ENCODE data around the gene NLRP3. TPM values are rescaled to one million over a fixed set of nuclear protein-coding genes. Genes with fewer than 3 reads are reported as not detected.
"Not testable (repeated sequence)": the region's sequence is repeated elsewhere in the genome, so short reads cannot be mapped to it uniquely, and the experiment has no call there.

The NLRP3 gene
- total RNA-seq, result 1 to 10 TPM; 3.0 to 3.1 TPM
- long read RNA-seq, donor 1, full-length matches to known transcripts, result 1 of 1 reads
- long read RNA-seq, donor 1, partial matches to known transcripts, result 0 of 1 reads
- long read RNA-seq, donor 1, other reads (novel, unspliced or antisense), result 0 of 1 reads
- long read RNA-seq, donor 2, result 0 reads

DNA sequence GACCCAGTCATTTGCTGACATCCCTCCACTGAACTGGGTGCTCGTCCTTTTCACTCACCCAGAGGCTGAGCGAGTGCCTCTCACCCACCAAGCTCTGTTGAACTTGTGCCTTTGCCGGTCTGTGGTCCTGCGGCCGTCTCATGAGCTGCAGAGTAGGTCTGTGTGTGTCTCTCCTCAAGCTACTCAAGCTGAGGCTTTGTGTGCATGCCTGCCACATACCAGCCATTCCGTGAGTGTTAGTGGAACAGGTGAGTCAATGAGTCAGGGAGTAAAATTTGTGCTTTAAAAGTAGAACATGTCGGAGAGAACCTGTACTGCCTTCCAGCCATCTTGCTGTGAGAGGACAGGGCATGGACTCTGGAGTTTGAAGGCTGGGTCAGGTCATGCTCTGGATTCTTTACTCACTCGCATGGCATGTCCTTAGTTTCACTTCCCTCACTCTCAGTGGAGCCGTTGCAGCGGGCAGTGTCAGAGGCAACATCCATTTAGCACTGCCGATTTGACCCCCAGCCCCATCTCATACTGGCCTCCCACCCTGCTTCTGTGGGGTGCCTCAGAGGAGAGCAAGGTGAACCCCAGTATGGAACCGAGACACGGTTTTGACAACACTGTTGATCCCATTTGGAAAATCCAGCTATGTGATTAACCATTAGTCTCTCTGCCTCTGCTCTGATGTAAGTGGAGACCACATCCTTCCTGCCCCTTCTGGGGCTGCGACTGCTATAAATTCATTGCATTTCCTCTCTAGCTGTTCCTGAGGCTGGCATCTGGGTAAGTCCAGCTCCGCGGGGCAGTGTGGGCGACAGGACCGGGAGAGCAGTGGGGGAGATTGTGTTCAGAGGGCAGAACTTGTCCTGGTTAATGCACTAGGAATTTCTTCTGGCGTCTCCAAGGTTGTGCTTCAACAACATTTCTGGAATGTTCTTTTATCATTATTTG lies at the start of gene NLRP3:
NLRP3 (plus strand) TSS at position 751 of the 939 bp plus-strand sequence. CDS start 2,628 bp downstream, outside the sequence.
- DNase-seq (ENCODE audit: low spot score), result no peak
- intact Hi-C loops (cut with DNase I), result no loop called here

DNA sequence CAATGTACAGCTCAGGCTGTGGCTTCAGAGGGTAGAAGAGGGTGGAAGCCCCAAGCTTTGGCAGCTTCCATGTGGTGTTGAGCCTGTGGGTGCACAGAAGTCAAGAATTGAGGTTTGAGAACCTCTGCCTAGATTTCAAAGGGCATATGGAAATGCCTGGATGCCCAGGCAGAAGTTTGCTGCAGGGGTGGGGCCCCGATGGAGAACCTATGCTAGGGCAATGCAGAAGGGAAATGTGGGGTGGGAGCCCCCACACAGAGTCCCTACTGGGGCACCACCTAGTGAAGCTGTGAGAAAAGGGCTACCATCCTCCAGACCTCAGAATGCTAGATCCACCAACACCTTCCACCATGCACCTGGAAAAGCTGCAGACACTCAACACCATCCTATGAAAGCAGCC lies 49.6 kb upstream of the NLRP3 start:
- peak; percentile 42 for DNase-seq (ENCODE audit: low spot score)
- intact Hi-C loops (cut with DNase I), result not testable (repeated sequence)

DNA sequence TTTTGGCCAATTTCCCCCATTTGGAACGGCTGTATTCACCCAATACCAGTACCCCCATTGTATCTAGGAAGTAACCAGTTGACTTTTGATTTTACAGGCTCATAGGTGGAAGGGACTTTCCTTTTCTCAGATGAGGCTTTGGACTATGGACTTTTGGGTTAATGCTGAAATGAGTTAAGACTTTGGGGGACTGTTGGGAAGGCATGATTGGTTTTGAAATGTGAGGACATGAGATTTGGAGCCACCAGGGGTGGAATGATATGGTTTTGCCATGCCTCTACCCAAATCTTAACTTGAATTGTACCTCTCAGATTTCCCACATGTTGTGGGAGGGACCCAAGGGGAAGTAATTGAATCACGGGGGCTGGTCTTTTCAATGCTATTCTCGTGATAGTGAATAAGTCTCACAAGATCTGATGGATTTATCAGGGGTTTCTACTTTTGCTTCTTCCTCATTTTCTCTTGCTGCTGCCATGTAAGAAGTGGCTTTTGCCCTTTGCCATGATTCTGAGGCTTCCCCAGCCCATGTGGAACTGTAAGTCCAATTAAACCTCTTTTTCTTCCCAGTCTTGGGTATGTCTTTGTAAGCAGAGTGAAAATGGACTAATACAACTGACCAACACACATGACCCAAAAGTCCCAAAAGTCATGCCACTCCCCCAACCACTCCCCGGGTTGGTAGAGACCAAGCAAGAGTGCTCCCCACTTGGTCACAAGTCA lies 48.9 kb upstream of the NLRP3 start:
- intact Hi-C loops (cut with DNase I), result no loop called here
- no peak for DNase-seq (ENCODE audit: low spot score)

DNA sequence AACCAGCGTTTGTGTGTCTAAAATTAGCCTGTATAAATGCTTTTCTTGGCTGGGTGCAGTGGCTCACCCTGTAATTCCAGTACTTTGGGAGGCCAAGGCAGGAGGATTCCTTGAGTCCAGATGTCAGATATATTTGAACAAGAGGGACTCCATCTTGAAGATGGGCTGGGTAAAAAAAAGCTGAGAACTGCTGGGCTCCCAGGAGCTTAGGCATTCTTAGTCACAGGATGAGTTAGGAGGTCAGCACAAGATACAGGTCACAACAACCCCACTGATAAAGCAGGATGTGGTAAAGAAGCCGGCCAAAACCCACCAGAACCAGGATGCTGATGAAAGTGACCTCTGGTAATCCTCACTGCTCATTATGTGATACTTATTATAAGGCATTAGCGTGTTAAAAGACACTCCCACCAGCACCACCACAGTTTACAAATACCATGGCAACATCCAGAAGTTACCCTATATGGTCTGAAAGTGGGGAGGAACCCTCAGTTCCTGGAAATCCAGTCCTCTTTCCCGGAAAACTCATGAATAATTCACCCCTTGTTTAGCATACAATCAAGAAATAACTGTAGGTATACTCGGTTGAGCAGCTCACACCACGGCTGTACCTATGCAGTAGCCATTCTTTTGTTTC lies 48.1 kb upstream of the NLRP3 start:
- intact Hi-C loops (cut with DNase I), result no loop called here
- no peak for DNase-seq (ENCODE audit: low spot score)

DNA sequence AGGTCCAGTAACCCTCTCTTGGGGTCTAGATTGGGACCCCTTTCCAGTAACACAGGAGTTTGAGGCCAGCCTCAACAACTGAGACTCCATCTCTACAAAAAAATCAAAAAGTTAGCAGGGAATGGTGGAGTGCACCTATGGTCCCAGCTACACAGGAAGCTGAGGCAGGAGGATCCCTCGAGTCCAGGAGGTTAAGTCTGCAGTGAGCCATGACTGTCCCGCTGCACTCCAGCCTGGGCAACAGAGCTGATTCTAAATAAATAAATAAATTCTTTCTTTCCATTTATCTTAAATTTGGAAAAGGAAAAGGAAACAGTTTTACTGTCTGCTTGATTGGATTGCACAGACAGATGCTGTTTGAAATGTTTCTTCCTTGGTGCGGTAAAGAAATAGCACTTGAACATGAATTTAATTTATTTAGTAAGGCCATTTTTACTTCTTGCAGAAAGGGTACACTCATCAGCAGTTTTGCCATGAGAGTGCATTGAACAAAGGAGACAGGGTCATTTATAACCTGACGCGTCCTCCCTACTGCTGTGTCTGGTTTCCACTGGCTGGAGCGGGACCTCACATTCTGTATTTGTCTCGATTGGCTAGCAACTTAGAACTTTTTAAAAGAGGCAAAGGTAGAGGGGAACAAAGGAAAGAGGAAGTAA lies 47.4 kb upstream of the NLRP3 start:
- intact Hi-C loops (cut with DNase I), result no loop called here
- DNase-seq (ENCODE audit: low spot score), result no peak

DNA sequence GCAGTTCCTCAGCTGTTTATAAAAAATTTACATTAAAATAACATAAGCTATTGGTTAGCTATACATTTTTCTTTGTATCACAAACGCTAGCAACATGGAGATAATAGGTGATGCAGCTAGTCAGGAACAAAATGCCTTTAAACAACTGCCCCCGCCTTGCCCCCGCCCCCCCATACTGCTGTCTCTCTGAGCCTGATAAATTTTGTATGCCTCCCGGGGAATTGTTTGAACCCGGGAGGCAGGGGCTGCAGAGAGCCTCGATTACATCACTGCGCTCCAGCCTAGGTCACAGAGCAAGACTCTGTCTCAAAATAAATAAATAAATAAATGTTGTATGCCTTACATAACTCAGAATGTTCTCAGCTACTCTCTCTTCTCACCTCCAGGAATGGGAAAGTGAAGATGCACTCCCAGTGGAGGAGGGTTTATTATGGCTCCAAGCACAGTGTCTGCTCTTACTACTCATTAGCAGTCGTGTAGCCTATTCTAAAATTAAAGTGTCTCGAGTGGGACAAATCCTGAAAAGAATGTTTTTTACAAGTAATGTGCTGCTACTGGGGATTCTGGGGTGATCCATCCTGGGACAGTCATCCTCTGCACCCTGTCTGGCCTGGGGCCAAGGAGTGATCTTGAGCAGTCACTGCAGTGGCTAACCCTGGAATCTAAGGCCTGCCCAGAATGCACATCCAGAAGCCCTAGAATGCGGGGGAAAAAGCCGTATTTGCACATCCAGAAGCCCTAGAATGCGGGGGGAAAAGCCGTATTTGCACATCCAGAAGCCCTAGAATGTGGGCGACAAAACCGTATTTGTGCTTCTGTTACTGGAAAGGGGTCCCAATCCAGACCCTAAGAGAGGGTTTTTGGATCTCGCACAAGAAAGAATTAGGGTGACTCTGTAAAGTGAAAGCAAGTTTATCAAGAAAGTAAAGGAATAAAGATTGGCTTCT lies 44.9 kb upstream of the NLRP3 start:
- intact Hi-C loops (cut with DNase I), result no loop called here
- no peak for DNase-seq (ENCODE audit: low spot score)

DNA sequence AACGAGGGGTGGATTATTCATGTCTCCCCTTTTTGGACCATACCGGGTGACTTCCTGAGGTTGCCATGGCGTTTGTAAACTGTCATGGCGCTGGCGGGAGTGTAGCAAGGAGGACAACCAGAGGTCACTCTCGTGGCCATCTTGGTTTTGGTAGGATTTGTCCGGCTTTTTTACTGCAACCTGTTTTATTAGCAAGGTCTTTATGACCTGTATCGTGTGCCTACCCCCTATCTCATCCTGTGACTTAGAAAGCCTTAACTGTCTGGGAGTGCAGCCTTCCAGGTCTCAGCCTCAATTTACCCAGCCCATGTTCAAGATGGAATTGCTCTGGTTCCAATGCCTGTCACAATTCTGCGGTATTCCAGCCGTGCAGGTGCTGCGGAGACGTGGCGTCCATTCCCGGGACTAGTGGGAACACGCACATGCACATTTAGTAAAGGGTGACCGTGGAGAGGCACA lies 44.1 kb upstream of the NLRP3 start:
- no peak for DNase-seq (ENCODE audit: low spot score)
- intact Hi-C loops (cut with DNase I), result no loop called here

DNA sequence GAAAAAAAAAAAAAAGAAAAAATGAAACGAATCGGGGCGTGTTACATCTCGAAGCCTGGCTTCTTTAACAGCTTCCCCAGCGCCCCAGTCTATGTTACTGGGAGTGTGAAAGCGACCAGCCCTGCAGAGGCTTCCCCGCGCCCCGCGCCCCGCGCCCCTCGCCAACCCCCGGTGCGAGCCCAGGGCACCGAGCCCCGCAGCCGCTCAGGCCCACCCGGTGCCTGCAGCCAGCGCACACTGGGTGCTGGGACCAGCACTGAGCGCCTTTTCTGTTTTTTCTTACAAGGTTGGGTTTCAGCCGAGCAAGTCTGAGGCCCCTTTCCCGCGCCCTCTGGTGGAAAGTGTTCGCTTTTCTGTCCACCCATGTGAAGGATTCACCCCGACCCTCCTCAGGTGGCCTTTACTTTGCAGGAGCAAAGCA lies 42.2 kb upstream of the NLRP3 start:
- intact Hi-C loops (cut with DNase I), result no loop called here
- no peak for DNase-seq (ENCODE audit: low spot score)

DNA sequence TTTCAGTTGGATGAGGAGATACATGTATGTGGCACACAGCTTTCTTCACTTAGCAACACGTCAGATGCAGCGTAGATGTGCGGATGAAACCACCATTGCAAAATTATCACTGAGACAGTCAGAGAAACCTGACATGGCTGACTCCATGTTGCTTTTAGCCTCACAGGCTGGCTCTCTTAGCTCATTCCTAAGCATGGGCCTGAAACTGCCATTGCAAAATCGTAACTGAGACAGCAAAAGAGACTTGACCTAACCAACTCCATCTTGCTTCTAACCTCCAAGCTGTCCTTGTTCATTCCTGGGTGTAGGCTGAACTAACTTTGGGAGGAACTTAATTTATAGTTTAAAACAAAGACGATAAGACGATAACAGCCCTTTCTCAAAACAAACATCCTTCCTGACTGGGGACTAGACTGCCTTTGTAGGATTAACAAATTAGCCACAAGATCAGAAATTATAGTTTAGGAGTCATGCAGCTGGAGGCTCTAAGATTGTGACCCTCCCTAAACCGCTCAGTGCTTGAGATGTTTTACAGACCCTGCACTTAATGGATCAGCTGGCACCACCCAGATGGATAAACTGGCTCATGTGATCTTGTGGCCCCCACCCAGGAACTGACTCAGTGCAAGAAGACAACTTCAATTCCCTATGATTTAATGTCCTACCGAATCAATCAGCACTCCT lies 41.2 kb upstream of the NLRP3 start:
- DNase-seq (ENCODE audit: low spot score); intact Hi-C loops (cut with DNase I): not testable (repeated sequence)

DNA sequence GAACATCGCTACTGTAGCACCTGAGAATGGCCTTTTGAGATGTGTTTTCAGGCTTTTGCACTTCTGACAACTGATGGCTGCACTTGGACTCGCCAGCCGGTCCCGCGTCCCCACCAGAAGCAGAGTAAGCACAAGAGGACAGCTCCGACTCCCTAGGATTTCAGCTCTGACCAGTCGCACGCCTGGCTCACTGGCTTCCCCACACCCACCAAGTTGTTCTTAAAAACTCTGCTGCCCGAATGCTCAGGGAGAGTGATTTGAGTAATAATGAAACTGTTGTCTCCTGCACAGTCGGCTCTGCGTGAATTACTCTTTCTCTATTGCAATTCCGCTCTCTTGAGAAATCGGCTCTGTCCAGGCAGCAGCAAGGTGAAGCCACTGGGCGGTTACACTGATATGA lies 40.2 kb upstream of the NLRP3 start:
- DNase-seq (ENCODE audit: low spot score), result no peak
- intact Hi-C loops (cut with DNase I), result no loop called here

DNA sequence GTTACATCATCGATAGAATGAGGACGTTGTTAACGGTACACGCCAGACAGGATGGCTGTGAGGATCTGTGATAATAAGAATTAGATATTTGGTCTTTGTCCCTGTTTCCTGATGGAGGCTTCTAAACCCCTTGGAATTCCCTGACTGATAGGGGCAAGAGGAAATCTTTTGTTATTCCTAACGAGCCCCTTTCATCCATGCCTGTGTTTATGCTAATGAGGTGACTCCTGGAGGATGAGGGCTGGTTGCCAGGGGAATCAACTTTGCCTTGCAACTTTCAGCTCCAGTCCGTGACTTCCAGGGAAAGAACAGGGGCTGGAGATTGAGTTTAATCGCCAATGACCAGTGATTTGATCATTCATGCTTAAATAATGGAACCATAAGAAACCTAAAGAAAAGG lies 39.3 kb upstream of the NLRP3 start:
- intact Hi-C loops (cut with DNase I), result no loop called here
- DNase-seq (ENCODE audit: low spot score), result no peak

DNA sequence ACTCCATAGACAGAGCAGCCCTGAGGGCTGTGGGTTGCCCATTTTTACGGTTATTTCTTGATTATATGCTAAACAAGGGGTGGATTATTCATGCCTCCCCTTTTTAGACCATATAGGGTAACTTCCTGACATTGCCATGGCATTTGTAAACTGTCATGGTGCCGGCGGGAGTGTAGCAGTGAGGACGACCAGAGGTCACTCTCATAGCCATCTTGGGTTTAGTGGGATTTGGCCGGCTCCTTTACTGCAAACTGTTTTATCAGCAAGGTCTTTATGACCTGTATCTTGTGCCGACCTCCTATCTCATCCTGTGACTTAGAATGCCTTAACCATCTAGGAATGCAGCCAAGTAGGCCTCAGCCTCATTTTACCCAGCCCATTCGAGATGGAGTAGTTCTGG lies 38.3 kb upstream of the NLRP3 start:
- DNase-seq (ENCODE audit: low spot score); intact Hi-C loops (cut with DNase I): not testable (repeated sequence)

DNA sequence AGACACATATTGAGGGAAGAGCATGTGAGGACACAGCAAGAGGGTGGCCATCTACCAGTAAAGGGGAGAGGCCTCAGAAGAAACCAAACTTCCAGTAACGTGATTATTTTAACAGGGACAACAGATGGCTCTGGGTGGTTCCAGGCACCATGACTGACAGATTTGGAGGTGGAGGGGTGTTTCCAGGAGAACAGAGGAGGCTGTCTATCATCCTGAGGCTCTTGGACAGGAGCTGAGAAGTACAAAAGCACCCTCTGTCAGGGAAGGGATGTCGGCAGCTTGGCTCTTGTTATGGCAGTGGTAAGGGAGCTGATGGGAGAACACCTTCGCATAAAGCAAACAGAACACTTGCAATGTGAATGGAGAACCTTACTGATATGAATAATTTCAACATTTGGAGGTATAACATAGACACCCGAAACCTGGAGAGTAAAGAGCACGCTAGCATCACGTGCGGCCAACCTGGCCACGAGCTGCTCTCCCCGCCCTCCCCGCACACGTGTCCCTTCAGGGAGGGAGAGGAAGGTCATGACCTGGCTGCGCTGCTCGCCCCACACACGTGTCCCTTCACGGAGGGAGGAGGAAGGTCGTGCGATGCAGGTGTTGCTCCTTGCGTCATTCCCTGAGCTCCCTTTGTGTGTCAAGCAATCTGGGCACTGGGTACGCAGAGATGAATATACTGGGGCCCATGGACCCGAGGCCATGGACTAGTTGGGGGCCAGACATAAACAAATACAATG lies 37.5 kb upstream of the NLRP3 start:
- DNase-seq (ENCODE audit: low spot score), result no peak
- intact Hi-C loops (cut with DNase I), result no loop called here

DNA sequence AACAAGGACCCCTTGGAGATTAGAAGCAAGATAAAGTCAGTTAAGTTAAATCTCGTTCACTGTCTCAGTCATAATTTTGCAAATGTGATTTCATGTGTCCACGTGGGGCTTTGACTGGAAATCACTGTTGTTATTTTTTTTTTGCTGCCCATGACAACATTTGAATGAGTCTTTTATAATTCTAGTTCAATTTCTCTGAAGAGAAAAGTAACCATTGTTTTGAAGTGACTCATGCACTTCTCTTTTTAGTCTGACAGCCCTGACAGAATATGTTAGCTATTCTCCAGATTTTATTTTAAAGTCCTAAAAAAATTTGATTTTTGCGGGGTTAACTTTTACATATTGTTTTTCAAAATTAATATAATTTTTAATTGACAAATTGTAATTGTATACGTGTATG lies 30.7 kb upstream of the NLRP3 start:
- intact Hi-C loops (cut with DNase I), result loop anchor here in 1 of 2 donors (10.0 kb wide), 1 partner anchor 100 kb away; no protein-coding TSS in a partner anchor
- DNase-seq (ENCODE audit: low spot score), result no peak

DNA sequence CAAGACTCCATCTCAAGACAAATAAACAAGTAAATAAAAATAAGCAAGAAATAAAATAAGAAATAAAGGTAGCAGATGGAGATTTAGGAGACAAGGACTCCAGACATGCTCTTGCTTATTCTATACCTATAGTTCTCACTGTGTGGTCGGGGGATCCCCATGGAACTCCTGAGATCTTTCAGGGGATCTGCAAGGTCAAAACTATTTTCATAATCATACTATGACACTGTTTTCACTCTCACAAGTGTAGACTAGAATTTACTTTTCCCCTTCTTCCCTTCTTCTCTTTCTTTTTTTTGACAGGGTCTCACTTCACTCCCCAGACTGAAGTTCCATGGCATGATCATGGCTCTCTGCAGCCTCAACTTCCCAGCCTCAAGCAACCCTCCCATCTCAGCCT lies 29.8 kb upstream of the NLRP3 start:
- intact Hi-C loops (cut with DNase I), result loop anchor here in 1 of 2 donors (10.0 kb wide), 1 partner anchor 99 kb away; no protein-coding TSS in a partner anchor
- no peak for DNase-seq (ENCODE audit: low spot score)

DNA sequence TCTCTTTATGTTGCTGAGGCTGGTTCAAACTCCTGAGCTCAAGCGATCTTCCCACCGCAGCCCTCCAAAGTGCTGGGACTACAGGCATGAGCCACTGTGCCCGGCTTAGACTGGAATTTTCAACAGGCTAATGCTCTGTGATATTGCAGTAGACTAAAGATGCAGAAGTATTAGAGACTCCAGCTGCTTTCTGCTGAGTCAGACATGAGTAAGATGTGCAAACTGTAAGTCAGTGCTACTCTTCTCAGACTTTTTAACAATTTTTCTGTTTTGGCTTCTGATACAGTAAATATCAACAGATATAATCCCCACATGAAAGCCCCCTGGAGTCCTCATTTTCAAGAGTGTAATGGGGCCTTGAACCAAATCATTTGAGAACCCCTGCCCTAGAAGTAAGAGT lies 29.3 kb upstream of the NLRP3 start:
- no peak for DNase-seq (ENCODE audit: low spot score)
- intact Hi-C loops (cut with DNase I), result loop anchor here in 1 of 2 donors (10.0 kb wide), 1 partner anchor 98 kb away; no protein-coding TSS in a partner anchor

DNA sequence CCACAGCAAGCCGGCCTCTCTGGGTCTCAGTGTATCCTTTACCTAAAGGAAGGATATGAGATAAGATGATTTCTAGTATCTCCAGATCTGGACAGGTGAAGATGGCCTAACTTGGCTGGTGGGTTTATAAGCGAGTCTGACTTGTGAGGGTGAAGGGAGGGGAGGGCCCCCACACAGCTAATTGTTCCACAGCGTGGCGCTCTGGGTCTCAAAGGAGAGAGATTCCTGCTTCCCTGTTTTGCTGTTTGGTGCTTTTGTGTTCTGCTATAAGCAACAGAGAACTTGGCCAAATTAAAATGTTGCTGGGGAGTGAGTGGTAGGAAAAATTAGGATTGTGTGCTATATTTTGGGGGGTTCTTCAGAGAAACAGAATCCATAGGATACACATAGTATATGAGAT lies 28.9 kb upstream of the NLRP3 start:
- DNase-seq (ENCODE audit: low spot score), result no peak
- intact Hi-C loops (cut with DNase I), result loop anchor here in 1 of 2 donors (10.0 kb wide), 1 partner anchor 98 kb away; no protein-coding TSS in a partner anchor

Data from posterior vena cava (tissue), 2 donors.